ENCODE data around the gene CLCN3. TPM values are rescaled to one million over a fixed set of nuclear protein-coding genes. Genes with fewer than 3 reads are reported as not detected.
A peak's percentile ranks its signal among the peaks of the same experiment; 100 is the strongest.

The CLCN3 gene
- total and polyA plus RNA-seq, 2 of the 13 experiments (the other 11 are each of a cell fraction or from before 2014, with no cell fraction given) = 13.6 to 23.7 TPM

- TF ChIP-seq HMGXB3 (CRISPR knock-in tag; IDR thresholded peaks at IDR 0.05; ENCODE audit: borderline replicate concordance) = no peak
- no peak for TF ChIP-seq SOX13 (IDR thresholded peaks at IDR 0.05)
- TF ChIP-seq SOX13 (CRISPR knock-in tag; conservative IDR thresholded peaks at IDR 0.05 in 1 of 2, IDR thresholded peaks at IDR 0.05 in 1 of 2) = peak in 1 of 2 experiments; percentile 72; a peak in 1 of 4 replicates
- TF ChIP-seq STAT6 (CRISPR knock-in tag; IDR thresholded peaks at IDR 0.05; ENCODE audit: borderline replicate concordance) = no peak
- peak; percentile 36; the same call in 1 of the 2 replicates for TF ChIP-seq NCOR1 (IDR thresholded peaks at IDR 0.05; ENCODE audit: borderline replicate concordance, low read length)
- TF ChIP-seq PAXIP1 (CRISPR knock-in tag; conservative IDR thresholded peaks at IDR 0.05) = peak; percentile 67; the same call in 1 of the 2 replicates
- TF ChIP-seq HNF4G (IDR thresholded peaks at IDR 0.05; ENCODE audit: borderline replicate concordance, low read depth, low read length) = peak; percentile 10; the same call in 1 of the 2 replicates
- TF ChIP-seq HNF4G (CRISPR knock-in tag; IDR thresholded peaks at IDR 0.05; ENCODE audit: borderline replicate concordance, low read depth) = no peak
- peak; percentile 63 for TF ChIP-seq ZMYM4 (CRISPR knock-in tag; IDR thresholded peaks at IDR 0.05)
- no peak for TF ChIP-seq POGK (CRISPR knock-in tag; conservative IDR thresholded peaks at IDR 0.05)
- no peak for TF ChIP-seq ZFAT (CRISPR knock-in tag; conservative IDR thresholded peaks at IDR 0.05)
- TF ChIP-seq ZNF768 (CRISPR knock-in tag; IDR thresholded peaks at IDR 0.05) = no peak
Measured at GRCh38 chr4:169668069-169668721, 47.8 kb downstream of the CLCN3 start (continued).

All from HepG2 (cell line).